Activated gamma-delta T cell treated with Interleukin-2 at 50 U/mL for 16 hours (primary cell): ENCODE results near the gene HSPA13.
"Not testable (repeated sequence)": the region's sequence is repeated elsewhere in the genome, so short reads cannot be mapped to it uniquely, and the experiment has no call there.

Experiments used
- DNase-seq: peaks from one replicate; pipeline ENCODE4 v3.0.0-alpha.2; 2020

HSPA13 gene, protein sequence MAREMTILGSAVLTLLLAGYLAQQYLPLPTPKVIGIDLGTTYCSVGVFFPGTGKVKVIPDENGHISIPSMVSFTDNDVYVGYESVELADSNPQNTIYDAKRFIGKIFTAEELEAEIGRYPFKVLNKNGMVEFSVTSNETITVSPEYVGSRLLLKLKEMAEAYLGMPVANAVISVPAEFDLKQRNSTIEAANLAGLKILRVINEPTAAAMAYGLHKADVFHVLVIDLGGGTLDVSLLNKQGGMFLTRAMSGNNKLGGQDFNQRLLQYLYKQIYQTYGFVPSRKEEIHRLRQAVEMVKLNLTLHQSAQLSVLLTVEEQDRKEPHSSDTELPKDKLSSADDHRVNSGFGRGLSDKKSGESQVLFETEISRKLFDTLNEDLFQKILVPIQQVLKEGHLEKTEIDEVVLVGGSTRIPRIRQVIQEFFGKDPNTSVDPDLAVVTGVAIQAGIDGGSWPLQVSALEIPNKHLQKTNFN

DNA sequence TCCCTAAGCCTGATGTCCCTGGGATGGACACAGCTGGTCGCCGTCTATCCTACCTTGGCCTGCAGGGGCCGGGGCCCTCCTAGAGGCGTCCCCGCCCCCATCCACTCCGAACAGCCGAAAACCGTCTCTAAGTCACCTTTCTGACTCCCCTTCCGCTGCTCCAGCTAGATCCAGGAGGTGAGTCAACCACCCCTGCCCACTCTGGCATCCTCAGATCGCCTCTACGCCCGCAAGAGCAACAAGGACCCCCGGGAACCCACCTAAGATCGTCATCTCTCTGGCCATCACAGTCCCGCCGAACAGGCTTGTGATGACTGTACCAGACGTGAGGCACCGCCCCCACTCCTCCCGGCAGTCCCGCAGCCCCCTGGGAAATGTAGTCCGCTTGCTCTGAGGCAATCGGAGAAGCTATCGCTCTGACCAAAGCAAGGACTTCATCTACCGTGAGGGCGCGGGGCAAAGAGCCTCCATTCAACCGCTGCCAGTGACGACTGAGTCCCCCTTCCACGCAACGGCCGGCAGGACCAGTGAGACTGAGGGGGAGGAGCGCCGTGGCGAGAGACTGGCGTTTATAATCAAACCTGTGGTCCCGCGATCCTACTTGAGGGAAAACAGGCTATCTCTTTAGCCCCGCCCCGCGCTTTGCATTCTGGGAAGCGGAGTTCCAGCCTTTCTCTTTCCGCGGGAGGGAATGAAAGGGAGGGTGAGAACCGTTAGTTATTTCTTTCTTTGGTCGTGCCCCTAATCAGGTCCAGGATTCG, at the start of gene HSPA13:
TSS of gene HSPA13 (minus strand) at position 312 of the 761 bp plus-strand sequence. CDS start at position 285, 27 bp downstream.
- peak; percentile 98 for DNase-seq

DNA sequence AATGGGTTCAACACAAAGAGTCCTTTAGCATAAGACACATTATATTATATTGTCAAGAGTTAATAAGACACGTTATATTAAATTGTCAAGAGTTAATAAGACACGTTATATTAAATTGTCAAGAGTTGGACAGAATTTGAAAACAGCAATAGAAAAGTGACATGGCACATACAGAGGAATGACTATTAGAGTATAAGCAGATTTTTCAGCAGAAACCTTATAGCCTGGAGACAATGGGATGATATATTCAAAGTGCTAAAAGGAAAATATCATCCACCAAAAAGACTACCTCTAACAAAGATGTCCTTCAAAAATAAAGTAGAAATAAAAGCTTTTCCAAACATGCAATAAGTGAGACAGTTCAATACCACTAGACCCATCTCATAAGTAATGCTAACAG, 36.0 kb upstream of the HSPA13 start:
- no peak for DNase-seq

DNA sequence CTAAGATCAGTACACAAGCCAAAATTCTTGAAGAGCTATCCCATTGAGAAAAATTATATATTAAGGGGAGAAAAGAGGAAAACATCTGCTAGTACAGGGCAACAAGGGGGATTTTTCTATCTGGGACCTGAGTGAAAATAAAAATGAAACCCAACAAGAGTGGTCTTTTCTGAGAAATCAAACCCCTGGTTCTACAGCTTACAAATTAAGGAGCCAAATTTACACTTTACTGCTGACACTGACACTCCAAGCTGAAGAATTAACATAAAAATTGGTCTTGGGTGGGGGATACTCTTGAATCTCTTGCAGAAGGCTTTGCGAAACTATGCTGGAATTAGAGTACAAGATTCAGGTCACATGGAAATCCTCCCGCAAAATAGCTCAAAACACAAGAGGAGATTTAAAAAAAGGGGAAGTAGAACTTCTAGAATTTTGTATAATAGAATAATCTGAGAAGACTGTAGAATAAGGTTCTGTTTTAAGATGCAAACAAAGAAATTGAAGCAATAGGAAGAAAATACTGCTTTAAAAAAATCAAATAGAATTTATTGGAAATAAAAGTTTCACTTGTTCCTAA, 32.1 kb upstream of the HSPA13 start:
- no peak for DNase-seq

DNA sequence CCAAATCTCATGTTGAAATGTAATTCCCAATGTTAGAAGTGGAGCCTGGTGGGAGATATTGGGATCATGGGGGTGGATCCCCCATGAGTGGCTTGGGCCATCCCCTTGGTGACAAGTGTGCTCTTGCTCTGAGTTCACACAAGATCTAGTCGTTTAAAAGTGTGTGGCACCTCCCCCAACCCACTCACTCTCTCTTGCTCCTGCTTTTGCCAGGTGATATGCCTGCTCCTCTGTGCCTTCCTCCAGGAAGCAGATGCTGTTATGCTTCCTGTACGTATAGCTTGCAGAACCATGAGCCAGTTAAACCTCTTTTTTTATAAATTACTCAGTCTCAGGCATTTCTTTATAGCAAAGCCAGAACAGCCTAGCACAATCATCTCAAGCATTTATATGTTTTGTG, 23.0 kb upstream of the HSPA13 start:
- no peak for DNase-seq

DNA sequence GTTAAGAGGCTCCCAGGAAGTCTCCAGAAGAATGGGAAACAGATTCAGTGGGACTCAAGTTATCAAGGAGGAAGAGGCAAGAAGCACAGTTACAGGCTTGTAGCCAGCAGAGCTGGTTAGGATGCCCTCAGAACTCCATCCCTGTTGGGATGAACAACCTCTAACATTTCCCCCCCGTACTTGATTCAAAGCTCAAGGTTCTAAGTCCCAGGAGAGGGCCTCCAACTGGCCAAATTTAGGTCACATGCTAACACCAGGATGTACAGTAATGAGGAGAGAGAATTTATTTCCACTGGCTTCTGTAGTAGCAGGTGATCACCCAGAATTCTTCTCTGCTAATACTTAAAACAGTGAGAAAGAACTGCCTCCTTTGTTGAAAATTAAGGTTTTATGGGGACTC, 22.3 kb upstream of the HSPA13 start:
- no peak for DNase-seq

DNA sequence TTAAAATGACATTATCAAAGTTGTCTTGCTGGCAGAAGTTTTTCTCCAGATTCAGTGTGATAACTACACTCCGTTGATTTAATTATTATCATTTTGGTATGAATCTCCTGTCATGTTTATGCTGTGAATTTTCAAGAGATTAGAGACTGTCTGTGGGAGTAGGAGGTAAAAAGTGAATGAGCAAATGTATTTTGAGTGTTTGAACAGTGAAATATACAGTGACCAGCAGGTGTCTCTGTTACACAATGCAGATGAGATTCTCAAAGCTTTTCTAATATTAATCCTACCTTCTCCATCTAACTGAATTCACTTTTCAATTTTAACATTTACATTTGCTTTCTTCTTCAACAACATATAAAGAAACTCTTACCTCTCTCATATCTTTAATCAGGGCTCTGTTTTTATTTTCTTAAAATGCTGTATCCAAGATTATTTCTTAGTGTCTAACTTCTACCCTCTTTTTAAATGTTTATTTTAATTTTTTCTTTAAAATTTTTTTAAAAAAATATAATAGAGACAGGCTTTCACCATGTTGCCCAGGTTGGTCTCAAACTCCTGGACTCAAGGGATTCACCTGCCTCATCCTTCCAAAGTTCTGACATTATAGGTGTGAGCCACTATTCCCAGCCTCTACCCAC, 20.9 kb upstream of the HSPA13 start:
- DNase-seq, result no peak

DNA sequence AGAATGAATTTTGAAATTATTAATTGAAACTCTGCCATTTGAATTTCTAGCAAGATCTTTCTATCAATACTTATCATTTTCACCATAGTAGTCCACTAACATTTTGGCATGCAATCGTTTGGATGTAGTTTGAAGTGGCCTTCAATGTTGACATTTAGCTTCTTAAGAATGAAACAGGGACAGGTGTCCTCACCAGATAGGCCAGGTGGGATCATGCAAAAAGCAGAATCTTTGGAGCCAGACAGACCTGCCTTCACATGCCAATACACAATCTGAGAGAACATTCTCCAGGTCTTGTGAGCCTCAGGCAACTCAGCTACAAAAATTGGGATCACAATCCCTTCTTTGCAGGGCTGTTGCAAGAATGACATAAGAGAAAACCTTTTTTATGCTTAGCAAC, 18.3 kb upstream of the HSPA13 start:
- no peak for DNase-seq

GRCh38 chr21:14388282-14388681, 5.3 kb upstream of the HSPA13 start:
- DNase-seq, result no peak

DNA sequence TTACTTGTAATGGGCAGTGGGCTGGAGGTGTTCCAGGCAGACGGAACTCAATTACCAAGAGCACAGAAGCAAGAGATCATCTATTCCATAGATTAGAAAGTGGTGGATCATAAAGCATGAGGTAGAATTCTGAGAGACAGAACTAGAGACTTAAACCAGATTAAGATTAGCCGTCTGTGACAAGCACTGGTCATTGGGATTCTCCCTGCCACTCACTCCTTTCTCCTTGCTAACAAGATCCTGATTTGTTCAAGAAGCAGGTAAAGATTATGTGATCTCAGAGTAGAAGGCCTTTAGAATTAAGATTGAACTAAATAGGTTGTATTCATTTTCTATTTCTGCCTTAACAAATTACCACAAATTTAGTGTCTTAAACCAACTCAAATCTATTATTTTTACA, 1.5 kb upstream of the HSPA13 start:
- DNase-seq, result no peak

- no peak for DNase-seq
Measured at GRCh38 chr21:14383596-14384180, 742 bp upstream of the HSPA13 start.

GRCh38 chr21:14382486-14382834, 486 bp downstream of the HSPA13 start:
- DNase-seq, result no peak

GRCh38 chr21:14376854-14377253, 6.1 kb downstream of the HSPA13 start:
- DNase-seq, result no peak

GRCh38 chr21:14366998-14367397, 15.9 kb downstream of the HSPA13 start:
- DNase-seq, result no peak

- DNase-seq, result no peak
Measured at GRCh38 chr21:14361958-14362357, 21.0 kb downstream of the HSPA13 start.

GRCh38 chr21:14358775-14359174, 24.2 kb downstream of the HSPA13 start:
- no peak for DNase-seq

GRCh38 chr21:14356746-14357145, 26.2 kb downstream of the HSPA13 start:
- DNase-seq, result no peak

DNA sequence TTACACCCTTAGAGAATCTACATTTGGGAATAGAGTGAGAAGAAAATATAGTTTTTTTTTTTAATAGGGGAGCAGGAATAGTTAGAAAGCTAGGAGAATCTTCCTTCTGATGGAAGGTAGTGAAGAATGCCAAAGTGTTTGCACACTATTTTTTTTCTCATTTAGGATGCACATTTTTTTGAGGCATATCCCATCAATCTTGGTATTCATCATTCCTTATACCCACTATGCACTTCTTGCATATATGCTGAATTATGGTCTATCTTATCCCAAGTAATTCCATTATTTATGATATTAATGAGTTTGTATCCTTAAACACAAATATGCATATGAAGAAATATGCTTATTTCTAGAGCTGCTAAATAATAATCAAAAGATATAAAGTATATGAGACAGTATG, 28.4 kb downstream of the HSPA13 start:
- no peak for DNase-seq

DNA sequence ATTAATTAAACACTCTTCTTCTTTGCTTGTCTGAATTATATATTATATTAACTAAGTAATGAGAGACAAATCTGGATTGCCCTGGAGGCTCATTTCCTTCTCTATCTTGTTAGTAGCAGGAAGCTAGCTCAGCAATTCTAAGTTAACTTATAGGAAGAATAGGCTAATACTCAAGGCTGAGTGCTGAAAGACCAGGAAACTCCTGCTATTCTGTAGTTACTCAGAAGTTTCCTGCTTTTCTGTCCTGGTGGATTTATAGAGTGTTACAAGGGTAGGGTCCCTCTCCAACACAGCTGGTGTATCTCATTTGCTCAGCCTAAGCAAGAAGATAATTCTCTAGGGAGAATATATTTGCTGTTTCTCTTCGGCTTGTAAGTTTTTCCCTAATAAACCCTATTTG, 29.2 kb downstream of the HSPA13 start:
- no peak for DNase-seq

DNA sequence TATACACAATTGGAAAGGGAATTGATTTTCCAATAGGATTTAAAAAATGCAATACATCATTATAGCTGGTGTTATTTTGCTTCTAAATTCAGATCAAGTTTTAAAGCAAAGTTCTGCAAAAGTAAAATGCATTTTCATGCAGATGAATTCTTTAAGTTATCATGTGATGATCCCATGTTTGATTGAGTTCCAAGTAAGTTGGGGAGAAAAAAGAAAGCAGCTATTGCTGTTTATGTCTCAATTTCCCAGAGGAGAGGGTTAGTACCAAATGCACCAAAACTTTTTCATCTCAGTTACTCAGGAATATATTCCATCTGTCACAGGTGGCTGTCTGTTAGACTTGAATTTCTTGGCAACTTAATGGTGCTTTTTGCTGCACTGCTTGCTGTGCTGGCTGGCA, 29.7 kb downstream of the HSPA13 start:
- no peak for DNase-seq

GRCh38 chr21:14327346-14327745, 55.6 kb downstream of the HSPA13 start:
- DNase-seq, result not testable (repeated sequence)

DNA sequence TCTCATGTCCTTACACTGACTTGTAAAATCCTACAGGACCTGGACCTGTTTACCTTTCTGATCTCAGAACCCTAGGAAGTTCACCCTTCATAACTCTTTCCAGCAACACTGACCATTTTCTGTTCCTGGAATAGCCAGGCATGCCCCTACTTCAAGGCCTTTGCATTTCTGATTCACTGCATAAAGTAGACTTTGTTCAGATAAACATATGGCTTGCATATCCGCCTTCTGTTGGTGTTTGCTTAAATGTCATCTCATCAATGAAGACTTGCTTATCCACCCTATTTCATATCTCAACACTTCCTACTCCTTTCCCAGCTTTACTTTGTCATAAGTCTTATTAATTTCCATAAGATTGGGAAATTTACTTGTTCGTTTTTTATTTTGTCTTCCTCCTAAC, 57.4 kb downstream of the HSPA13 start:
- DNase-seq, result no peak
